Activated CD8-positive, alpha-beta memory T cell treated with anti-CD3 and anti-CD28 coated beads for 48 hours (primary cell): ENCODE results near the gene EPB41.
"Not testable (repeated sequence)": the region's sequence is repeated elsewhere in the genome, so short reads cannot be mapped to it uniquely, and the experiment has no call there.

ENCODE experiments used
- DNase-seq, 3 experiments: peaks; one replicate each; pipeline ENCODE4 v3.0.0-alpha.2; 2020; ENCODE audit warnings: low read depth in 2 of 3, low spot score in 2 of 3

The EPB41 gene

GRCh38 chr1:29126198-29126597 is 211.8 kb downstream of the EPB41 start:
- DNase-seq: no peak

GRCh38 chr1:29128739-29129138 is 214.4 kb downstream of the EPB41 start:
- no peak for DNase-seq

DNA sequence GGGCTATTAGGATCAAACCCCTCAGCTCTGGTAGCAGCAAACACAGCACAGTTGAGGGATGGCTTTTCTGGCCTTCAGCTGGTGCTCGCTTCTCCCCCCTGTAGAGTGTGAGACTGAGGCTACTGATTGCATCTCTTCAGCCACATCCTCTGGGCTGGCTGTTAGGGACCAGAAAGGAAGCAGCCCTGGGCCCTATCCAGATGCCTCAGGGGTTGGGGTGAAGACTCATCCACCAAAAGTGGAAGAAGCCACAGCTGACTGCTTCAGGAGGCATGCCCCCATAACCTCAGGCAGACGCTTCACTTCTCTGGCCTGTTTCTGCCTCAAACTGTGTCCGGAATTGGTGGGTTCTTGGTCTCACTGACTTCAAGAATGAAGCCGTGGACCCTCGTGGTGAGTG is 215.5 kb downstream of the EPB41 start:
- no peak for DNase-seq

DNA sequence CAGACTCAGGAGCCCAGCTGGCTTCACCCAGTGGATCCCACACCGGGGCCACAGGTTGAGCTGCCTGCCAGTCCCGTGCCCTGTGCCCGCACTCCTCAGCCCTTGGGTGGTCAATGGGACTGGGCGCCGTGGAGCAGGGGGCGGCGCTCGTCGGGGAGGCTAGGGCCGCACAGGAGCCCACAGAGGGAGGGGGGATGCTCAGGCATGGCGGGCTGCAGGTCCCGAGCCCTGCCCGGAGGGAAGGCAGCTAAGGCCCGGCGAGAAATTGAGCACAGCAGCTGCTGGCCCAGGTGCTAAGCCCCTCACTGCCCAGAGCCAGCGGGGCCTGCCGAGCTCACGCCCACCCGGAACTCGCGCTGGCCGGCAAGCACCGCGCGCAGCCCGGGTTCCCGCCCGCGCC is 216.7 kb downstream of the EPB41 start:
- DNase-seq: not testable (repeated sequence)

GRCh38 chr1:29133861-29134694 is 219.7 kb downstream of the EPB41 start:
- no peak for DNase-seq

DNA sequence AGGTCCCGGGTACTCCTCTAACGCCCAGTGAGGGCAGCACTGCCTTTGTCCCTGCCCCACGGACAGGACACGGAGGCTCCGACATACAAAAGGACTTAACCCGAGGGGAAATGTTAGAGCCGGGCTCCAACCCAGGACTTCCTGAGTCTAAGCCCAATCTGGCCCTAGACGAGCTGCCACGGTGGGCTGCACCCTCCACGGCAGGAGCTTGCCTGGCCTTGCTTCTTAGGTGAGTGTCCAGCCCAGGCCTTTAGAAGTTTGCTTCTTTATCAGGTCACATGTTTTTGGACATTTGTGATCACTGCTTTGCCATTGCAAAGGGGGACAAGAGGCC is 220.3 kb downstream of the EPB41 start:
- DNase-seq: no peak

- no peak for DNase-seq
Measured at GRCh38 chr1:29136391-29136915, 222.1 kb downstream of the EPB41 start.

DNA sequence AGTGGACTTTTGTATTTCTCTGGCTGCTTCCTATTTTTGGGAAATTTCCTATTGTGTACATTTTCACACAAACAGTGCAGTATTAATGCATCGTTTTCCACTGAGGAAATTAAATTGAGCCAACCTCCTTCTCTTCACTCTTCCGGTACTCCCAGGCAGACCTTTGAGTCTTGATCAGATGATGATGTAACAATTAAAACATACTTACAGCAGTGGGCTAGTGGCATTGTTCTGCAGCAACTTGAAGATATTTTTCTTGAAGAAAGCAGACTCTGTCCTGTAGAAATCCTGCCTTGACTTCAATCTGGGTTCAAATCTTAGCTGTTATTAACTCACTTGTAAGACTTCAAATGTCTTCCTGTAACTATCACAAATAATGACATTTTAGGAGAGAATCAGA is 228.3 kb downstream of the EPB41 start:
- DNase-seq: no peak

GRCh38 chr1:29144178-29144577 is 229.8 kb downstream of the EPB41 start:
- DNase-seq: no peak

- DNase-seq: no peak
Measured at GRCh38 chr1:29145739-29146437, 231.5 kb downstream of the EPB41 start.

GRCh38 chr1:29148656-29149491 is 234.5 kb downstream of the EPB41 start:
- no peak for DNase-seq

- not testable (repeated sequence) for DNase-seq
Measured at GRCh38 chr1:29150346-29150745, 236.0 kb downstream of the EPB41 start.

GRCh38 chr1:29152046-29152805 is 237.9 kb downstream of the EPB41 start:
- no peak for DNase-seq

DNA sequence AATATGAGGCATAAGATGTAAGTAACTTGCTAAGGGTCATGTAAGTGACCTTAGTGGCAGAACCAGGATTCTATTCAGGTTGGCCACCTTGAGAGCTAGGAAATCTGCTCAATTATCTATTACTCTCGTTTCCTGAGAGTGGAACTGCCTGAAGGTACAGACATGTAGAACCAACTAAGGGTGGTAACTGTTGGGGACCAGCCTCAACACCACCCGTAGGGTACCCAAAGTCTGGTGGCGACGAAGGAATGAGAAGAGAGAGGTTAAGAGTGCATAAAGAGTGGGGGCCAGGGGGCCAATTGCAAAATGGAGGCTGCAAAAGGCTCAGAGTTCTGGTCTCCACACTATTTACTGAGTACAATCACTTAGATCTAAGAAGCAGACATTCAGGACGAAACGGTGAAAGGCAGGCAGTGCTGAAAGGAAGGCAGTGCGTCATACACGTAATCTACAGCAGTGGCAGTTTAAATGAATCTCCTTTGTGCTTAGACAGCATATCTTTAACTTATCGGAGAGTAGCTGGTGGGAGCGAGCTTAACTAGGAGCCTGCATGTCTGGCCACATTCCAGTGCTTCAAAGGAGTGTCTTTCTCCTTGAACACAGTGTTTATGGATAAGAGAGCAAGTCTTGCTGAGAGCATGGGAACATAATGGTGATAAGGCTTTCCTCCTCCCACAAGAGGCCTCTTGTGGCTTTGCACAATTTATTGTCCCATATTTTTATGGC is 242.3 kb downstream of the EPB41 start:
- no peak for DNase-seq

- DNase-seq: no peak
Measured at GRCh38 chr1:29157269-29157601, 242.9 kb downstream of the EPB41 start.

GRCh38 chr1:29159773-29160172 is 245.4 kb downstream of the EPB41 start:
- no peak for DNase-seq

- DNase-seq: no peak
Measured at GRCh38 chr1:29162025-29162424, 247.7 kb downstream of the EPB41 start.

DNA sequence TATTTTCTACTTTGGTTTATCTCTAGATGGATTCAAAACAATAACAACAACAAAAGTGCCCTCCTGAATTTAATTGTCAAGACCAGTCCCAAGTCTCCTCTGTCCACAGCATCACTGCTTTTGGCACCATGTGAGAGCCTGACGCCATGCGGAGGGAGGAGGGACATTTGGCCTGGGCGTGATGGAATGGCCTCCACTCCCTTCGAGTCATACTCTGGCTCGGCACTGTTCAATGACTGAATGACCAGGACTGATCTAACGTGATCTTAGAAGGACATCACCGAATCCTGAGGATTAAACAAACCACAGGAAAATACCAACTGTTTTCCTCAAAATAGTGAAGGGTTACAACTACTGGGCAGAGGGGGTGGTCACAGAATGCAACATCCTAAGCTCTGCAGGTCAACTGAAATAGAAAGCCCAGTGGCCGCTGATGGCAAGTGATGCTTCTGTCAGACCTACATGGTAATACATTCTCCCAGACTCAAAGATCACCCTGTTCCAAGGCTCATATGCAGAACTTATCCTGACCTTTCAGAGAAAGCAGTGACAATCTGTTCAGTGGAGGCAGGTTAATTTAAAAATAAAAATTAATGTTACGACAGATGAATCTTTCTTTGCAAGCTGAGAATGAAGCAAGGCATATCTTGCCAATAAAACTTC is 248.2 kb downstream of the EPB41 start:
- DNase-seq: no peak

DNA sequence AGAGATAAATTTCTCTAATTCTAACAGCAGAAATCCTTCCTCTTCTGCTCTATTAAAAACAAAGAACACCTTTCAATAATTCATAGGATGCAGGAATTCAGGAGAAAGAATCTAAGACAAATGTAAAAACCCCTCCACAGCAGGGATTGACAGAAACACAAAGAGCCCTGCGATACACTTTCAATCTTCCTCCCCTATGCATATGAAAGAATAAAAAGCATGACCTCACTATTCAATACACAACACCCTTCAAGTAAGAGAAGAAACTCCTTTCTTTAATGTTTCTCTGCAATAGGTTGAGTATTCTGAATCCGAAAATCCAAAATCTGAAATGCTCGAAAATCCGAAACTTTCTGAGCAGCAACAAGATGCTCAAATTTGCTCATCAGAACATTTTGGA is 250.2 kb downstream of the EPB41 start:
- DNase-seq: no peak
